Measurements from ENCODE around the gene HRK.

HRK gene

GRCh38 chr12:116862167-116862566, 19.1 kb downstream of the HRK start:
- Histone ChIP-seq H3K9ac (ENCODE audit: low read depth, low read length) (no peak overlapping the region), H3K9me3 (ENCODE audit: insufficient read depth, low read length, severe bottlenecking) (no peaks in the 10 kb centered on the region), H3K4me3 (ENCODE audit: low read depth in 1 of 2, low read length in 2 of 2) (no peak overlapping the region), H3K79me2 (ENCODE audit: insufficient read depth, low read length) (no peaks in the 10 kb centered on the region), H3K27ac (ENCODE audit: low read length) (no peak overlapping the region), H3K4me2 (ENCODE audit: insufficient read depth, low read length) (no peak overlapping the region), H3K4me1 (ENCODE audit: insufficient read depth, low read length) (peaks cover 16% of the 10 kb centered on the region), H3K27me3 (ENCODE audit: insufficient read depth, low read length, poor library complexity) (no peaks in the 10 kb centered on the region), H2AFZ (ENCODE audit: low read depth, low read length) (no peak overlapping the region), H3K36me3 (ENCODE audit: insufficient read depth, low read length) (no peaks in the 10 kb centered on the region), H4K20me1 (ENCODE audit: insufficient read depth, low read length) (no peaks in the 10 kb centered on the region)
- DNase-seq = no peak
- no peak for ATAC-seq (ENCODE audit: insufficient read depth, low read depth)
- TF ChIP-seq, protein P1, sequence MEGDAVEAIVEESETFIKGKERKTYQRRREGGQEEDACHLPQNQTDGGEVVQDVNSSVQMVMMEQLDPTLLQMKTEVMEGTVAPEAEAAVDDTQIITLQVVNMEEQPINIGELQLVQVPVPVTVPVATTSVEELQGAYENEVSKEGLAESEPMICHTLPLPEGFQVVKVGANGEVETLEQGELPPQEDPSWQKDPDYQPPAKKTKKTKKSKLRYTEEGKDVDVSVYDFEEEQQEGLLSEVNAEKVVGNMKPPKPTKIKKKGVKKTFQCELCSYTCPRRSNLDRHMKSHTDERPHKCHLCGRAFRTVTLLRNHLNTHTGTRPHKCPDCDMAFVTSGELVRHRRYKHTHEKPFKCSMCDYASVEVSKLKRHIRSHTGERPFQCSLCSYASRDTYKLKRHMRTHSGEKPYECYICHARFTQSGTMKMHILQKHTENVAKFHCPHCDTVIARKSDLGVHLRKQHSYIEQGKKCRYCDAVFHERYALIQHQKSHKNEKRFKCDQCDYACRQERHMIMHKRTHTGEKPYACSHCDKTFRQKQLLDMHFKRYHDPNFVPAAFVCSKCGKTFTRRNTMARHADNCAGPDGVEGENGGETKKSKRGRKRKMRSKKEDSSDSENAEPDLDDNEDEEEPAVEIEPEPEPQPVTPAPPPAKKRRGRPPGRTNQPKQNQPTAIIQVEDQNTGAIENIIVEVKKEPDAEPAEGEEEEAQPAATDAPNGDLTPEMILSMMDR (IDR thresholded peaks at IDR 0.05; ENCODE audit: borderline replicate concordance, extremely low read depth, low read length, poor library complexity, severe bottlenecking) = no peak
- TF ChIP-seq EZH2 (IDR thresholded peaks at IDR 0.05; ENCODE audit: borderline replicate concordance, low read depth, low read length, severe bottlenecking) = no peak

DNA sequence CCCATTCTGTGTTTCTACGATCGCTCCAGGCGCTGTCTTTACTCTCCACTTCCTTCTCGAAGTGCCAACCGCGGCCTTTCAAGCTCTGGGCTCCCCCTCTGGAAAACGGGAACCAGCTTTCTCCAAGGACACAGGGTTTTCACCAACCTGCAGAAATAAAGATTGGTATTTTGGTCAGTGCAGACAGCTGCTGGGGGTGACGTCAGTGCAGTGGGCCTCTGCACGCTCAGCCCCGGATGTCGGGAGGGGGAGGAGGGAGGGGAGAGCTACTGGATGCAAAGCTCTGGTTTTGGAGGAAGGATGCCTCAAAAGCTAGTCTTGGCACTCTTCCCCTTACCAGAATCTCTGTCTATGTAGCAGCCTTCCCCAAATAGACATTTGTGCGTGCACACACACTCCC, 19.9 kb downstream of the HRK start:
- no peak overlapping the region for H3K9ac ChIP-seq (ENCODE audit: low read depth, low read length)
- no peaks in the 10 kb centered on the region for H3K9me3 ChIP-seq (ENCODE audit: insufficient read depth, low read length, severe bottlenecking)
- no peaks in the 10 kb centered on the region for H3K79me2 ChIP-seq (ENCODE audit: insufficient read depth, low read length)
- H3K36me3 ChIP-seq (ENCODE audit: insufficient read depth, low read length) = no peaks in the 10 kb centered on the region
- H3K4me1 ChIP-seq (ENCODE audit: insufficient read depth, low read length) = peaks cover 16% of the 10 kb centered on the region
- H4K20me1 ChIP-seq (ENCODE audit: insufficient read depth, low read length) = no peaks in the 10 kb centered on the region
- H2AFZ ChIP-seq (ENCODE audit: low read depth, low read length) = no peak overlapping the region; the same call in 1 of the 2 replicates
- TF ChIP-seq, protein P1 (IDR thresholded peaks at IDR 0.05; ENCODE audit: borderline replicate concordance, extremely low read depth, low read length, poor library complexity, severe bottlenecking) = no peak
- no peak for TF ChIP-seq EZH2 (IDR thresholded peaks at IDR 0.05; ENCODE audit: borderline replicate concordance, low read depth, low read length, severe bottlenecking)
- 0 out of 4 replicates have a peak overlapping the region, but pooled peaks of 1 of the 2 experiments have one; percentile 20 for H3K4me3 ChIP-seq (ENCODE audit: low read depth in 1 of 2, low read length in 2 of 2)
- no peaks in the 10 kb centered on the region for H3K27me3 ChIP-seq (ENCODE audit: insufficient read depth, low read length, poor library complexity)
- peak overlapping the region; percentile 56 for H3K4me2 ChIP-seq (ENCODE audit: insufficient read depth, low read length)
- DNase-seq (peak; percentile 79), ATAC-seq (ENCODE audit: insufficient read depth, low read depth) (peak; percentile 99)
- no peak overlapping the region for H3K27ac ChIP-seq (ENCODE audit: low read length)

DNA sequence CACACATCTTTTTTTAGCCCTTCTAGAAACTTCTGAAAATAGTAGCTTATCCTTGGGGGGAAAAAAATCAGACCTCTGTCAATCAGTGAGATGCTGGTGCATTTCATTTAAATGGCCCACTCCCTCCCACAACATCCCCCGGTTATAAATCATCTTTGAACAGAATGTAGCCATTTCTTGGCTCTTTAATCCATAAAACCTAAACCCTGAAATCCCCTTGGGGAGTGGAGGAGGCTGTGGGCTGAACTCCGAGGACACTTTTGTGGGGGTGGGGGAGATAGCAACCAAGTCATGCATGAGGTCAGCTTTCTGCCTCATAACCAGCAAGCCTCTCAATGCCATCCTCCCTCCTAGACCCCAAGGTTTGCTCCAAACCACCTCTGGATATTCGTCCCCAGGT, 21.0 kb downstream of the HRK start:
- no peaks in the 10 kb centered on the region for H3K79me2 ChIP-seq (ENCODE audit: insufficient read depth, low read length)
- no peak for ATAC-seq (ENCODE audit: insufficient read depth, low read depth)
- no peaks in the 10 kb centered on the region for H3K9me3 ChIP-seq (ENCODE audit: insufficient read depth, low read length, severe bottlenecking)
- no peak overlapping the region for H2AFZ ChIP-seq (ENCODE audit: low read depth, low read length)
- no peaks in the 10 kb centered on the region for H3K27me3 ChIP-seq (ENCODE audit: insufficient read depth, low read length, poor library complexity)
- no peaks in the 10 kb centered on the region for H4K20me1 ChIP-seq (ENCODE audit: insufficient read depth, low read length)
- H3K4me1 ChIP-seq (ENCODE audit: insufficient read depth, low read length) = peaks cover 16% of the 10 kb centered on the region
- TF ChIP-seq, protein P1 (IDR thresholded peaks at IDR 0.05; ENCODE audit: borderline replicate concordance, extremely low read depth, low read length, poor library complexity, severe bottlenecking) = no peak
- no peak for TF ChIP-seq EZH2 (IDR thresholded peaks at IDR 0.05; ENCODE audit: borderline replicate concordance, low read depth, low read length, severe bottlenecking)
- no peaks in the 10 kb centered on the region for H3K36me3 ChIP-seq (ENCODE audit: insufficient read depth, low read length)
- H3K4me2 ChIP-seq (ENCODE audit: insufficient read depth, low read length) = no peak overlapping the region
- H3K9ac ChIP-seq (ENCODE audit: low read depth, low read length) = no peak overlapping the region
- no peak overlapping the region for H3K4me3 ChIP-seq (ENCODE audit: low read depth in 1 of 2, low read length in 2 of 2)
- H3K27ac ChIP-seq (ENCODE audit: low read length) = no peak overlapping the region
- no peak for DNase-seq

DNA sequence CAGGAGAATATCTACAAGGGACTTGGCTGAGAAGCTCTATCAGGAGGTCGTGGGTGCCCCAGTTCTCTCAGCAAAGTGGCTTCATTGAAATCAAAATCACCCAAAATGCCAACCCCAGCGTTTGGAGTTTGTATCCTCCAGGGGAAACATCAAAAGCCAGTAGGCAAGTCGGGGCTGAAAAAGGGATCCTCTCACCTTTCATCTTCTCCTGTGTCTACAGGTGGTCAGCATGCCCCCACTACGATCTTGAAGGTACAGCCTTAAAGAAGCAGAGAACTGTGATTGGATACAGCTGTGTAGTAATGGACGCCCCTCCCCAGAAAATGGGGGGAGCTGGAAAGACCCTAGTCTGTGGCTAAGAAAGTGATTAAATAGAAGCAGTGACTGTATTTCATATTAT, 22.2 kb downstream of the HRK start:
- no peak overlapping the region for H3K4me3 ChIP-seq (ENCODE audit: low read depth in 1 of 2, low read length in 2 of 2)
- DNase-seq (no peak), ATAC-seq (ENCODE audit: insufficient read depth, low read depth) (no peak)
- no peak overlapping the region for H2AFZ ChIP-seq (ENCODE audit: low read depth, low read length)
- no peaks in the 10 kb centered on the region for H3K79me2 ChIP-seq (ENCODE audit: insufficient read depth, low read length)
- no peak overlapping the region for H3K27ac ChIP-seq (ENCODE audit: low read length)
- TF ChIP-seq, protein P1 (IDR thresholded peaks at IDR 0.05; ENCODE audit: borderline replicate concordance, extremely low read depth, low read length, poor library complexity, severe bottlenecking) = no peak
- no peak for TF ChIP-seq EZH2 (IDR thresholded peaks at IDR 0.05; ENCODE audit: borderline replicate concordance, low read depth, low read length, severe bottlenecking)
- no peaks in the 10 kb centered on the region for H3K9me3 ChIP-seq (ENCODE audit: insufficient read depth, low read length, severe bottlenecking)
- no peaks in the 10 kb centered on the region for H4K20me1 ChIP-seq (ENCODE audit: insufficient read depth, low read length)
- no peak overlapping the region for H3K4me2 ChIP-seq (ENCODE audit: insufficient read depth, low read length)
- H3K4me1 ChIP-seq (ENCODE audit: insufficient read depth, low read length) = peaks cover 19% of the 10 kb centered on the region
- no peaks in the 10 kb centered on the region for H3K36me3 ChIP-seq (ENCODE audit: insufficient read depth, low read length)
- H3K27me3 ChIP-seq (ENCODE audit: insufficient read depth, low read length, poor library complexity) = no peaks in the 10 kb centered on the region
- H3K9ac ChIP-seq (ENCODE audit: low read depth, low read length) = no peak overlapping the region
